HT-29 (cell line): ENCODE data around the gene CUEDC1. TPM values are rescaled to one million over a fixed set of nuclear protein-coding genes. Genes with fewer than 3 reads are reported as not detected.

Experiments used
- DNase-seq: peaks from one replicate; pipeline ENCODE4 v3.0.0-alpha.2; 2015; ENCODE audit warnings: low spot score
- small RNA-seq: library from RNA; depleted of rRNA; stranded (forward); fragments of <200 nt; gene quantifications from one replicate; pipeline ENCODE3, GENCODE V24; 2014
- total RNA-seq: library from RNA; depleted of rRNA; stranded (reverse); fragments of >200 nt; shearing (Covaris generic); gene quantifications from 2 replicates; pipeline ENCODE4 v1.2.3, GENCODE V29; 2014; rRNA removed

CUEDC1 gene
- total RNA-seq, 1 experiment from 2014 or later: 37.6 TPM

- no peak for DNase-seq
Observed at GRCh38 chr17:57838857-57839570, 116.2 kb downstream of the CUEDC1 start.

- no peak for DNase-seq
Observed at GRCh38 chr17:57838453-57838852, 116.8 kb downstream of the CUEDC1 start.

- DNase-seq: no peak
Observed at GRCh38 chr17:57835333-57835900, 119.8 kb downstream of the CUEDC1 start.

- DNase-seq: peak; percentile 41
Observed at GRCh38 chr17:57834146-57834741, 121.0 kb downstream of the CUEDC1 start.

- DNase-seq: peak; percentile 59
Observed at GRCh38 chr17:57833179-57833939, 121.9 kb downstream of the CUEDC1 start.

- no peak for DNase-seq
Observed at GRCh38 chr17:57832314-57833178, 122.7 kb downstream of the CUEDC1 start.

- no peak for DNase-seq
Observed at GRCh38 chr17:57830880-57831279, 124.3 kb downstream of the CUEDC1 start.

GRCh38 chr17:57823469-57824401 is 131.5 kb downstream of the CUEDC1 start:
- no peak for DNase-seq

- no peak for DNase-seq
Observed at GRCh38 chr17:57819867-57820266, 135.3 kb downstream of the CUEDC1 start.

- DNase-seq: no peak
Observed at GRCh38 chr17:57819285-57819684, 135.9 kb downstream of the CUEDC1 start.

- no peak for DNase-seq
Observed at GRCh38 chr17:57818066-57818465, 137.1 kb downstream of the CUEDC1 start.

- DNase-seq: no peak
Observed at GRCh38 chr17:57817299-57817698, 137.9 kb downstream of the CUEDC1 start.

- no peak for DNase-seq
Observed at GRCh38 chr17:57814421-57814820, 140.8 kb downstream of the CUEDC1 start.

GRCh38 chr17:57811638-57812280 is 143.5 kb downstream of the CUEDC1 start:
- DNase-seq: peak; percentile 8

Small RNA genes lying within 50 kb of the gene (small RNA-seq; reads per million reads assigned to genes)
- gene AC015813.4: not detected

Other genes starting within 250 kb of the CUEDC1 start
- gene CCDC182, start 210.1 kb downstream of the CUEDC1 start, total RNA-seq: not detected in 2 replicates
- gene MRPS23, start 105.4 kb downstream of the CUEDC1 start, total RNA-seq: 39.9 and 52.7 TPM in 2 replicates
- gene VEZF1, start 32.8 kb upstream of the CUEDC1 start, total RNA-seq: 39.5 and 47.5 TPM in 2 replicates
- gene SRSF1, start 51.8 kb upstream of the CUEDC1 start, total RNA-seq: 404 and 436 TPM in 2 replicates
- gene DYNLL2, start 128.0 kb upstream of the CUEDC1 start, total RNA-seq: 18.6 and 20.5 TPM in 2 replicates
- not detected in 2 replicates for gene OR4D1, start 193.0 kb upstream of the CUEDC1 start, total RNA-seq
- not detected in 2 replicates for gene OR4D2, start 211.6 kb upstream of the CUEDC1 start, total RNA-seq
- gene EPX, start 237.3 kb upstream of the CUEDC1 start, total RNA-seq: not detected in 2 replicates